GM19468 (cell line): ENCODE data around the gene AGMO.

Experiments used
- ATAC-seq: cut with Tn5 transposase; IDR thresholded peaks from one replicate; pipeline ENCODE4 v1.9.1; 2021; ENCODE audit warnings: mild to moderate bottlenecking, moderate library complexity, moderate number of reproducible peaks; ENCODE audit not compliant: unreplicated experiment; ENCODE audit errors: extremely low read depth

The AGMO gene

GRCh38 chr7:15505761-15506160 lies 56.1 kb downstream of the AGMO start:
- ATAC-seq, result no peak

GRCh38 chr7:15504351-15504750 lies 57.5 kb downstream of the AGMO start:
- no peak for ATAC-seq

DNA sequence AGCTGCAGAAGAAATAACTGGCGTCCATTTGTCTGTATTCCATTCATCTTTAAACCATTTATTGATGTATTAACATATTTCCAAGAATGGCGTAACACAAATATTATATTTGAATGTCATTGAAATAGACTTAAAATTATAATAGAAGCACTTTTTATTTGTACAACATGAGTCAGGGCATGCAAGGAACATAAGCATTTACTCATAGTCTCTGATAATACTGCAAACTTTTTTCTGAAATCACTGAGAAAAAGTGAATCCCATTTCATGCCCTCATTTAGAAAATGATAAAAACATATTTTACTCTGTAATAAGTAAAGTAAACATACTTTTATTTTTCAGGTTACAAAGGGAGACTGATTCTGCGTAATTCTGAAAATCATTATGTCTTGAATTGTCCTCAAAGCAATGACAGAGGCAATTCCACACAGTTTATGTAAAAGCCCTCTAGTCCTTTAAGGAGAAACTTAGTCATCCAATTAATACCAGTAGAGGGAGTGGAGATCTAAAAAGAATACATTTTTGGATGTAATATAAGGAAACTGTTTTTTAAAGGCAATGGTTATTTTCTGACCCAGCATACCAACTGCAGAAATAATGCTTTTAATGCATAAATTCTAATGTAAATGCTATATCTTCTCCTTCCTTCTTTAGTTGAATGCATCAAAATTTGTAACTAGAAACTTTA lies 58.1 kb downstream of the AGMO start:
- ATAC-seq, result no peak

- no peak for ATAC-seq
Measured at GRCh38 chr7:15498465-15498864, 63.4 kb downstream of the AGMO start.

DNA sequence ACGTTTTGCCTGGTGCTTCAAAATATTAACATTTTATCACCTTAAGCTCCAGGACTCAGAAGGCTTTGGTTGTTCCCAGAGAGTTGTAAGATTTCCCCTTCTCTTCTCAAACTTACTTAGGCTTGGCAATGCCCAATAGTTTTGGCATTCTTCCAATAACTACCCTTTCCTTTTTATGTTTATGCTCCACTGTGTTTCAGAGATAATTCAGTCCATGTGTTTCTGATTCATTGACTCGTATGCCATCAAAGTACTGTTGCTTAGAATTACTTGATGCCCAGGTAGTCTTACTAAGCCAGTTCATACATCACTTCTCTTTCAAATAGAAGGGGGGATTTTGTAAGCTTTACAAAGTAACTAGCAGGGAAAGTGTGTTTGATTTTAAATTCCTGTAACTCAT lies 66.6 kb downstream of the AGMO start:
- no peak for ATAC-seq

GRCh38 chr7:15494711-15495110 lies 67.1 kb downstream of the AGMO start:
- no peak for ATAC-seq

- no peak for ATAC-seq
Measured at GRCh38 chr7:15491361-15491760, 70.5 kb downstream of the AGMO start.

DNA sequence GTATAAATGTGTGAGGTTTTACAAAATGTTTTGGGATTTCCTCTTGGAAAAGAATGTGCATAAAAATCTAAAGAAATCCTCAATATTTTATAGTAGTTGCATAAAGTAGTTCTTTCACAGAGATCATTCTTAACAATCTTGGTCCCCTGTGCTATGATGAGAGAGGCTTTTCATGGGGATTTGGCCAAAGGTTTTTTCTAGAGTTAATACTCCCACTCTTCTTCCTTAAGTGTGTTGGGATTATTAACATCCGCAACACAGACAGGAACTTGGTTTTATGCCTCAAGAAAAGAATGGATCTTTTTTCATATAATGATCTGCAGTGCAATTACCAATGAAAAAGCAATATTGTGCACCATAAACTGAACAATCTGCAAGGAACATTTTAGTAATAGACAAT lies 71.5 kb downstream of the AGMO start:
- no peak for ATAC-seq

- no peak for ATAC-seq
Measured at GRCh38 chr7:15489861-15490260, 72.0 kb downstream of the AGMO start.

GRCh38 chr7:15489383-15489782 lies 72.4 kb downstream of the AGMO start:
- ATAC-seq, result no peak

DNA sequence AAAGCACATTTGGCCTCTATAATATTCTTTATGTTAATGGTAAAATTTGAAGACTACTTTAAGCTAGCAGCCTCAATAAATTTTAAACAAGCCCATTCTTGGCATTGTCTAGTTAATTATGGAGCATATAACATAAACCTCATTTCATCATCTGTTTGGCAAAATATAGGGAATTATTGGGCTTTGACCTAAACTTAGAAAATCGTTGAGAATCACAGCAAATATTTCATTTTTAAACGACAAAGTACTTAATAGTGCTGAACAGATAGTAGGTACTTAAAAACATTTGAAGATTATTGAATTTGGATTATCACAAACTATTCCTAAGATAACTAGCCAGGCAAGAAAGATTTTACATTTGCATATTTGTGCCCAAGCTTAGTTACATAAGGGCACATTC lies 73.4 kb downstream of the AGMO start:
- ATAC-seq, result no peak

DNA sequence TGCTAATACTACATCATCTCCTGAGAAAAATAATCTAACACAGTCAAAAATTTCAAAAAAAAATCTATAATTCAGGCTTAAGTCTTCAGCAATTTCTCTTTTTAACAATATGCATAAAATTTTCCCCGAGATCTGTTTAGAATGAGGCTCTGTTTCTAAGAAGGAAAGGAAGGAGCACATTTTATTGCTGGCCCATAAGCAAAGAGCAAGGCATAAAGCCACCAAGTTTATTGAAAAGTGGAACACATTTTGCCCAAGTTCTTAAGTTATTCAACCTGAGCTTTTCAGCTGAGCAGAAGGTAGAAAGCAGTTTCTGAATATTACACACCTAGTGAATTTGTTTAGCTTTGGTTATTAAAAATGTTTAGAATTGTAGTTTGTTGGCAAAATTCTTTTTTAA lies 73.9 kb downstream of the AGMO start:
- ATAC-seq, result no peak

- ATAC-seq, result no peak
Measured at GRCh38 chr7:15485998-15486397, 75.8 kb downstream of the AGMO start.

GRCh38 chr7:15485431-15485830 lies 76.4 kb downstream of the AGMO start:
- ATAC-seq, result no peak

- ATAC-seq, result no peak
Measured at GRCh38 chr7:15481132-15481531, 80.7 kb downstream of the AGMO start.

GRCh38 chr7:15478401-15478800 lies 83.4 kb downstream of the AGMO start:
- ATAC-seq, result no peak

DNA sequence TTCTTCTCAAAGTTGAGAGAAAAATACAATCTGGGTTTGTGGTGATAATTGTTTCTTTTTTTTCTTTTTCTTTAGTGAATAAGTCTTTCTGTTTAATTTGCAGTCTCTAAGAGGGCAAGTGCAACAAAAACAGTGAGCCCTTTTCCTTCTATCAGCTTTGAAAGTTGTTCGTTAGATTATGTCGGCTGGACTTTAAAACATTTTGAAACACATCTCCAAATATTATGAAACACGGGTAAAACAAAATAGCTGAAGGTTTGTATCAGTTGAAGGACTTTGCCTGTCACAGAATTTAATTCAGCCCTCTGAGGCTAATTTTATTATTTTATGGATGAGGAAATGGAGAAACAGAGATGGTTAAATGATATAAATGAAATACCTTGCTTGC lies 85.3 kb downstream of the AGMO start:
- ATAC-seq, result no peak

GRCh38 chr7:15475808-15476530 lies 85.8 kb downstream of the AGMO start:
- no peak for ATAC-seq

- no peak for ATAC-seq
Measured at GRCh38 chr7:15471669-15471950, 90.2 kb downstream of the AGMO start.

DNA sequence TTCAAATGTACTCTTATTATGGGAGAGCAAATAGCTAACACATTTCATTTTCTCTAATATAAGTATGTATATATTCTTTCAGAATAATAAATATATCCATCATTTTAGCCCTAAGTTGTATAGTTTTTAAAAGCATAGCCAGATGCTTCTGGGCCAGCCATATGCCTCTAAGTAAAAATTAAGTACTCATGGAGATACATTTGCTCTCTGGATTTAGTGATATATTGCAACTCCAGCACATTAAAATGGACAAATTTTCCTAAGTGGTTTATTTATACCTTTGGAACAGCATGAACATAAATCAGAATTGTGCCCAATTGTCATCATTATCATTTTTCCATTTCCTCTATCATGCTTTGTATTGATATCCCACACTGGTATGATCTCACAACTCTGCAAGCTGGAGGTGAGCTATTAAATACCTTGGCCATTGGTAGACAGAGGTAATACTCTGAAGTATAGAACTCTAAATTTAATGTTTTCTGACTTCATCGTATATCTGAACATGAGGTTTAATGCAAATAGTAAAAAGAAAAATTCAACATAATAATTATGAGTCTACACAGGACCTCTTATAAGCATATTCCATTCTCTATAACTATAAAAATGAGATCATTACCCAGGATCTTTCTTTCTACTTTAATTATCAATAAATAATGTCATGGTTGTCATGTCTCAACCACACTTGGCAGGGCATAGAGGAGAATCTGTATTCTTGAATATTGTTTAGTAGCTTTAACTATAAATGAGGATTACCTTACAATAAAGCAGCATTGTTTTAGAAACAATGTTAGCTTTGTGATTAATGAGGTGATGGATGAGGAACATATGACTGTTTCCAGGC lies 90.8 kb downstream of the AGMO start:
- no peak for ATAC-seq

- no peak for ATAC-seq
Measured at GRCh38 chr7:15464667-15465121, 97.1 kb downstream of the AGMO start.
